ENCODE data around the gene PHETA1.

PHETA1 gene

DNA sequence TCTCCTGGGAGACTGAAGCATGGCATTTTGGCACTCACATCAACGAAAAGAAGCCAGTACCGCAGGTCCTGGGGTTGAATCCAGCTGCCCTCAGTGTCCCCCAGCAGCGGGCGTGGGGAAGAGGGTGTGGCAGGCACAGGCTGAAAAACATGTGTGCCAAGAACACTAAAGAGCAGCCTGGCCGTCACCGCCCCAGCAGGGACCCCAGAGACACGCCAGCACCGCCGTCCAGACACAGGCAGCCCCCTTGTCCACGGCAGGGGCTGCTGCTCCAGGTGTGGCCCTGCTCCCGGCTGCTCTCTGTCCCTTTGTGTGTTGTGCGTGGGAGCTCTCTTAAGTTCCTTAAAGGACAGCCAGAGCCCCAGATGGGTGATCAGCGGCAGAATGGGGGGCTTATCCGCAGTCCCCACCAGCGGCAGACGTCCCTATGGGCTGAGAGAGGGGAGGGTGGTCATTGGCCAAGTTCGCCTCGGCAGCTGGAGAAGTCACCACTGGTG is 556 bp downstream of the PHETA1 start:
- no peak for DNase-seq

DNA sequence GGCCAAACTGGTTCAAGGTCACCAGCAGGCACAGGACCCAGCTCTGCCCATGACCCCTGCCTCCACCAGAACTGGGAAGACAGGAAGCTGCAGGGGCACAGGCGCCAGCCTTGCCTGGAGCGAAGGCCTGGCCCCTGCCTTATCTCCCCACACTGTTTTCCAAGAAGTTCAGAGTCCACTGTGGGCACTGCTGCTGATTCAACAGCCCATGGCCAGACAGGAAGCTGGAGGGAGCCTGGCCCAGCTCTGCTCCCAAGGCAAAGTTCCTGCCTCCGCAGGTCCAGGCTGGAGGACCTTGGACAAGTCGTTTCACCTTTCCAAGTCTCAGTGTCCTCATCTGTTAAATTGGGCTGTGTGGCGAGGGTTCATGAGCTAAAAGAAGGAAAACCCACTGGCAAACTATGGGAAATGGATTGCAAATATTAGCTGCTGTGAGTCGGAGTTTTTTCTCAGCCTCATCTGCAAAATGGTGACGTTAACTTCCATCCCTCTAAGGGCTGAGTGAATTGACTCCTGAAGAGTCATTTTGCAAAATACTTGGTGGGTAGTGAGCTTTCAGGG is 1.2 kb downstream of the PHETA1 start:
- no peak for DNase-seq

DNA sequence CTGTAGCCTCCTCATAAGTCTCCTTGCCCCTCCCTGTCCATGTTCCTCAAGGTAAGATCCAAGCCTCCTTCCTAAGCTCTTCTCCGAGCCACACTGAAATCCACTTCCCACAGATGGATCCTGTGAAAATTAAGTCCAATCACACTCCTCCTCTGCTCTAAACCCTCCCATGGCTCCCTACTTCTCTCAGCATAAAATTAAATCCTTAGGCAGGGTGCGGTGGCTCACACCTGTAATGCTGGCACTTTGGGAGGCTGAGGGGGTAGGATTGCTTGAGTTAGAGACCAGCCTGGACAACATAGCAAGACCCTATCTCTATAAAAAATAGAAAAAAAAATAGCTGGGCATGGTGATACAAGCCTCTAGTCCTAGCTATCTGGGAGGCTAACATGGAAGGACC is 2.3 kb downstream of the PHETA1 start:
- DNase-seq, result no peak

DNA sequence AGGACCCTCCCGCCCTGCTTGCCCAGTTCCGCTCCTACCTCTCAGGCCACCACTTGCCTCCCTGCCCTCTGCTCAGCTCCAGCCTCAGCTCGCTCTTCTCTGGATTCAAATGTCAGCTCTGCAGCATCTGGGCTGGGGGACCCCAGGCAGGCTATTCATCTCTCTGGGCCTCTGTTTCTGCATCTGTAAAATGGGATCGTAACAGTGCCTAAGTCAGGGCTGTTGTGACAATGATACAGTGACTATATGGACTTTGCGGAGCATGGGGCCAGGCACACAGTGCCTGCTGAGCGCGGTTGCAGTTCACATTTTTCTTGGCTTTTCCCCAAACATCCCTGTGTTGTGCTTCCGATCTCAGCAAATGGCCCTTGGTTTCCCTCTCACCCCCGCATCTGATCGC is 2.8 kb downstream of the PHETA1 start:
- no peak for DNase-seq

DNA sequence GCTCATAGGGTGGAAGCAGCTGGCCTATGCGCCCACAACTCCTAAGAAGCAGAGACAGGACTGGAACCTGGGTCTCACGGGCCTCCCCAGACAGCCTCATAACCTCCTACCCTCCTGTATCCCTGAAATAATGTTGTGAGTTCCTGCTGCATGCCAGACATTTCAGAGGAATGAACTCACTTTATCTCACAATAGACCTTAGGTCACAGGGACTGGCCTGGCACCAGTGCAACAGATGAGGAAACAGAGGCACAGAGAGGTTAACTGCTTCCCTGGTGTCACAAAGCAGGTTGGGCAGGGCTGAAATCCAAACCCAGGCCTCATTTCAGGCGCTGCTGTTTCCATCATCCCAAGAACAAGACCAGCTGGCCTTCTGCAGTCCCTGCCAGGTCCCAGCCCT is 5.3 kb downstream of the PHETA1 start:
- DNase-seq, result no peak

DNA sequence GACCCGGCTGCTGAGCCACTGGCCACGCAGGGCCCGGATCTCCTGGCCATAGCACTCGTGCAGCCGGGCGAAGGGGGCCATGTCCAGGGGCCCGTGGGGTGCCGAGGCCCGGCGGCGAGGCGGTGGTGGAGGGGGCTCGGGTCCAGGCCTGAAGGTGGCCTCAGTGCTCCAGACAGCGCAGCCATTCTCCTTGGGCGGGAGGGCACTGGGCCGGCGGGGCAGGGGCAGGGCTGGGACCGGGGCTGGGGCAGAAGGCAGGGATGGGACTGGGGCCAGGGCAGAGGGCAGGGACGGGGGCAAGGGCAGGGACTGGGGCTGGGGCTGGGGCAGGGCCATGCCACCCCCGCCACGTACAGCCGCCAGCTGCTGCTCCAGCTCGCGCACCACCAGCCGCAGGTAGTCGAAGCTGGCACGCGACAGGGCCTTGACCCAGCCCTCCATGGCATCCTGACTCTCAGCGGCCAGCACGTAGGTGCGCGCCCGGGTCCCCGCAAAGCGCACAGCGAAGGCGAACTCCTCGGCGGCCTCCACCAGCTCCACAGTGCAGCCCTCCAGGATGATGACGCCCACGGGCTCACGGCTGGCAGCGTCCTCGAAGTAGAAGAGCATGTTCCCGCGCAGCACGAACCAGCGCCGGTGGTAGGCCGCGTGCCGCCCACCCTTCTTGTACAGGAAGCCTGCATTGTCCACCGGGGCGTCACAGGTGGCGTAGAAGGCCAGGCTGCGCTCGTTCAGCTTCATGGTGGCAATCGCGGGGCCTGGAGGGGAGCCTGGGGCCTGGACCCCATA is 6.0 kb downstream of the PHETA1 start:
- DNase-seq, result no peak

DNA sequence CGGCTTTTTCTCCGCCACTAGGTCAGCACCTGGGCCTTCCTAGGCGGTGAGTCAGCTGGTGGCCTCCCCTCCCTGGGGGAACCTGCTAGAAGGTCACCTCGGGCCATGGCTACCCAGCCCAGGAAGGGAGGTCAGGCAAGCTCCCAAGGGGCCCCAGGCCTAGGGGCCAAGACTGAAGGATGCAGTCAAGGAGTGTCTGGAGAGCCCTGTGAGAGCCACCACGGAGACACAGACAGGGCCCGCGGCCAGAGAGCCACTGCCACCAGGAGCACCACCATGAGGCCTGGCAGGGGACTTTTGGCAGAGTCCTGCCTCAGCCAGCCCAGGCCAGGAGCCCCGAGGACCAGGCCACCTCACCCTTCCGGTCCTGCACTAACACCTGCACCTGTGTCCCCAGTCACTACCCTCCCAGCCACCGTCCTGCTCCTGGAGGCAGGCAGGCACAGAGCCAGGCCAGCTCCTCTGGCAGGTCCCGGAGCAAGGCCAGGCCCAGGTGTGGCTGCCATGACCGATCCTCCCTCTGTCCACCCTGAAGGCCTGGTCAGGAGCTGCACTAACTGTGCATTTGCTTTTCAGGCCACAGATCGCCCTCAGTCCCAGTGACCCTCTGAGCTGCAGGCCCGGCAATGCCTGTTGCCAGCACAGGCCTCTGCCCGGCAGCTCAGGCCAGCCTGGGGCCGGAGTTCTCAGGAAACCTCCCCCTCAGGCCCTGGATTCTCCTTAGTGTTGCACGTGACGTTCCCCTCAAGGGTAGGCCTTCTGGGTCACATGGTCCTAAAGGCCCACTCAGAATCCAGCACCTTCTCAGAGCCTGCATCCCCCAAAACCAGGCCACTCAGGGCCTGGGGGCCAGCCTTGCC is 6.9 kb downstream of the PHETA1 start:
- DNase-seq, result no peak

DNA sequence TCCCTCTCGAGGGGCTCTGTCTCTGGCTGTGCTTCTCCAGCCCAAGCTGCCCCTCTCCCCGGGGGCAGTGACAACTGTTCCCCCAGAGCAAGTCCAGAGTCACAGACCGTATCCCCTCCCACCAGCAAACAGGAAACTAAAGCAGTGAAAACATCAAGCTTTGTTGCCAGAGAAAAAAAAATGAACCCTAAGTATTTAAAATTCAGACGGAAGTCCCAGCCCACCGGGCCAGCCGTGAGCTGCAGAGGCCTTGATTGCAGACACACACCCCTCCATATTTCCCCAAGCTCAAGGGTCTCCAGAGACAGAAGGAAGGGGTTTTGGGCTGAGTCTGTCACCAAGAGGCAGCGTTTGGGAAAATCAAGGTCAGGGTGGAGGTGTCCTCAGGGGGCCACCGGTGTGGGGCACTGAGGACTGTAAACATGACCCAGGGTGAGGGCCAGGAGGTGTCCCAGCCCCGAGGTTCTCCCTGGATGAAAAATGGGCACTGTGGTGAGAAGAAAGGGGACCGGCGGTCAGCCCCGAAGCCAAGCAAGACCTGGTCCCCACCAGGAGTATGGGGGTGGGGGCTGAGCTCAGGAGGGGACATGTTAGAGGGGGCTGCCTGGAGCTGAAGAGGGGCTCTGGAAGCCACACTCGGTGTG is 7.7 kb downstream of the PHETA1 start:
- no peak for DNase-seq

DNA sequence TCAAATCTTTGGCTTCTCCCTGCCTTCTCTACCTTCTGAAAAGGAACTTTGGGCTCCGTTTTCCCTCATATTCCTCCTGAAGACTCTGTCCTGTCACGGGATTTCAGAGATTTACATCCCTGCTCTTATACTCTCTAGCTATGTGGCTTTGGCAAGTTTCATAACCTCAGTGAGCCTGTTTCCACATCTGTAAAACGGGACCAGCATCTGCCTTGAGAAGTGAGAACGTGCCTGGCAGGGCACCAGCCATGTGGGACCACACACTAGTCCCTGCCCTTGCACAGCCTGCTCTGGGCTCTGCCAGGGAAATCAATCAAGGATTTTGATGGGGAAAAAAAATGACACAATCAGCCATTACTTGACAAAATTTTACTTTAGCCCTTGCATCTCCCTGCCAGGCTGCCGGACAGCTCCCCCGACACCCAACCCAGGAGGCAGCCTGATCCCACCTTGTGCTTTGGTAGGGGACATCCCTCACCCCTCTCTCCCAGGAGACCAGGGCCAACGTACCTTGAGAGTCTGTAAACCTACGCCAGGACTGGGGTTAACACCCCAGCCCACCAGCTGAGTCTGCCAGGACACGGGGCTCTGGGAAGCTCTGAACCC is 8.5 kb downstream of the PHETA1 start:
- DNase-seq, result no peak

DNA sequence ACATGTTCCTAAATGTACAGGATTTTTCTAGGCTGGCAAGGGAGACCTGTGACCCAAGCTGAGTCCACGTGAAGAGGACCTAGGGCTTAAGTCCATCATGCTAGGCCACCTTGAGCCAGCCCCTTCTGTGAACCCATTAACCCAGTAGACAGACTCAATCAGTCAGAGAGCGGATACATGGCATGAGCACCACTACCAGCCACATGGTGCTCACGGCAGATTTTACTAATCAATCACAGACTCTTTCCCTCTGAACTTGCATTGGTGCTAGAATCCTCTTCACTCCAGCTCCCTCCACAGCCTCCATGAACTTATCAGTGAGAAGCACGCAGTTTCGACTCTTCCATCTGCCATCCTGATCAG is 9.0 kb downstream of the PHETA1 start:
- no peak for DNase-seq

DNA sequence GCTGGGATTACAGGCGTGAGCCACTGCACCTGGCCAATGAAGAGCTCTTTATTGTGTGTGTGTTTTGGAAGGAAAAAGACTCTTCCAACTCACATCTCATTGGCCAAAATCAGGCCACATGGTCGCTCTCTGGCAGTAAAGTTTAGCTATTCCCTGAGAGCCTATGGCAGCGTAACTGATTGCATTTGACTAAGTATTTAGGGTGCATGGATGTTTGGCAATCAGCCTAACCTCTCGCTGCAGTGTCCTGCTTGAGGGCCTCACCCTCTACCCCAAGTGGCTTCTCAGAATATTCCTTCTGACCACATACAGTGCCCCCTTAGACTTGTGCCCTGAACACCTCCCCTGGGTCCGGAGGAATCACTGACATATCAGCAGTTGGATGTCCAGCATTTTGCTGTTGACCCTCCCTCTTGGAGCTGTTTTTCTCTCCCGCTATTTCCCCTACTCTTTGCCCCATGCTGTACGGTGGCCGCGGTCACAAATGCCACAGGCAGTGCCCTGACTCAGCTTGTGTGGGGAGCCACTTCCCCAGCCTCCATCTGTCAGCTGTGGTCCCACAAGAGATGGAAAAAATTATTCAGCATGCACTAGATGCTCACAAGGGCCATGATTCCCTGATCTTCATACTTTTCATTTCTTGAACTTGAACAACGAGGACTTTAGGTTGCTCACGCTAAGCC is 9.5 kb downstream of the PHETA1 start:
- DNase-seq, result no peak

DNA sequence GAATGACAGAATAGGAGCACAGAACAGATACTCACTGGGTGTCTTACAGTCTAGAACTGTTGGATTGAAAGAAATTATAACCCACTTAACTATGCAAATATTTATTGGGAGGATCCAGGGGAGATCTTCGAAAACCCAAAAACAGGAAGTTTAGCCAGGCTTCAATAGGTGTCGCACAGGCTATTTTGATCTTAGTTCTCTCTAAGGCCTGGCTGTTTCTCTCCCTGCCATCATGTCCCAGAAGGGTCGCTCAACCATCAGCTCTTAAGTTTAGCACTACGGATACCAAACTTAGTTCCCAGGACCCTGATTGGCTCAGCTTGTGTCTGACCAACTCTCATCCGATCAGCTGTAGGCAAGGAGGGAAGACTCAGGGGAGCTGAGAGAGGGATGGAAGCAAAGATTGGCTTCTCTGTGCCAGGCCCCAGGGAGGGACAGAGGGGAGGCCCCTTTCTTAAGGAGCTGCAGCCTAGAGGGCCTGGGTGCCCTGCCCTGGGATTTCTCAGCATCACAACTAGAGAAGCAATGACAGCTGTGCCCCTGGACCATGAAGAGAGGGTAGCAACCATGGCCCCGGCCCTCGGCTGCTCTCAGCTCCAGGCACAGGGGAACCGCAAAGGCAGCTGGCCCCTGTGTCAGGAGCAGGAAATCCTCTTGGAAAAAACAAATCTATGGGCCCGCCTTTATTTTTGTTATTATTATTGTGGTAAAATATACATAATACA is 13.5 kb downstream of the PHETA1 start:
- DNase-seq, result no peak

DNA sequence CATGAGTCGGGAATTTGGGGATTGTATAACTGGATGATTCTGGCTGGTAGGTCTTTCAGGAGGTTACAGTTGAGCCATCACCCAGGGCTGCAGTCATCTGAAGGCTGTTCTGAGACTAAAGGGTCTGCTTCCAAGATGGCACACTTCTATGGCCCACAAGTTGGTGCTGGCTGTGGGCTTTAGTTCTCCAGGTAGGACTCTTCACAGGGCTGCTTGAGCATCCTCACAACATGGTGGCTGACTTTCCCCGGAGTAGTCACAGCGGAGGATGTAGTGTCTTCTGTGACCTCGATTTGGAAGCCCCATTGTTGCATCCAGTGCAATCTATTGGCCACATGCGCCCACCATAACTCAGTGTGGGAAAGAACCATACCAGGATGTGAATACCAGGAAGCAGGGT is 14.4 kb downstream of the PHETA1 start:
- no peak for DNase-seq

DNA sequence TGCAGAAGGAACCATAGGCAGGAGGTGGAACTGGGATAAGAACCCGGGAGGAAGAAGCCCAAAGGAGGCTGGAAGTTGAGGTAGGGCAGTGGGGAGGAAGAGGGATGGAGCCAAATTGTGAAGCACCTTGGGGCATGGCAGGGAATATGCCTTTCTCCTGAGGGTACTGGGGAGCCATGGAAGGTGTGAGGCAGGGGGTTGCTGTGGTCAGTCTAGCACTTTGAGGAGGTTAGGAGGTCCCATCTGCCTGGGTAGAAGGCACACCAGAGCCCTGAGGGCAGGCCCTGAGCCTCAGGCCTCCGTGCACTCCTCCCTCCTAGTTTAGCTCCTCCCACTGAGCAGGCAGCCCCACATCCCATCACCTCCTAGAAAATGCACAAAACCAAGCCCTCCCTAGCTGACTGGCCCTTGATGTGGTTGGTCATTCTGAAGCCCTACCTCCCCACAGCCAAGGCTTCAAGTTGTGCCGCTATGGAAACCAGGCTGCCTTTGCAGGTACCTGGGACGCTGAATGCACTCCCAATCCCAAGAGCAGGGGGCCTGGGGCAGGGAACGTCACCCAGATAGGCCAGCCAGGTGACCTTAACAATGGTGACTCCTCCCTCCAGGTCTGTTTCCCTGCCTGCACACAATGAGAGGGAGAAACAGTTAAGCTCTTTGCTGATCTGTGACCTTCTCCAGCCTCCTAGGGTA is 15.1 kb downstream of the PHETA1 start:
- DNase-seq, result no peak

DNA sequence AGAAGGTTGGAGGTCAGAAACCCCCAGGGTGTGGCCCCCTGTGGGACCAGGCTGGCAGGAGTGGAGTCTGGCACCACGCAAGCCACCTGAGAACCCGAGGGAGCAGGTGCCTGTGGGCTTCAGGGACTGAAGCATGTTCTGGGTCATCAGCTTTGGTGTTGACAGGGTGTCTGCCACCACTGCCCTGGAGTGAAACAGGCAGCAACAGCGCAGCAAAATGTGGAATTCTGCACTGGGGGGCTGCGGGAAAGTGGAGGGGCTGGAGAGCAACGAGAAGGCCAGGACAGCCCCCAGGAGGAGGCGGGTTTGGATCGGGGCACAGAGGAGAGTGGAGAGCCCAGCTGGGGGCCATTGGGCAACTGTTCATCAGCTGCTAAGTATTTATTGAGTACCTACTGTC is 15.9 kb downstream of the PHETA1 start:
- no peak for DNase-seq

DNA sequence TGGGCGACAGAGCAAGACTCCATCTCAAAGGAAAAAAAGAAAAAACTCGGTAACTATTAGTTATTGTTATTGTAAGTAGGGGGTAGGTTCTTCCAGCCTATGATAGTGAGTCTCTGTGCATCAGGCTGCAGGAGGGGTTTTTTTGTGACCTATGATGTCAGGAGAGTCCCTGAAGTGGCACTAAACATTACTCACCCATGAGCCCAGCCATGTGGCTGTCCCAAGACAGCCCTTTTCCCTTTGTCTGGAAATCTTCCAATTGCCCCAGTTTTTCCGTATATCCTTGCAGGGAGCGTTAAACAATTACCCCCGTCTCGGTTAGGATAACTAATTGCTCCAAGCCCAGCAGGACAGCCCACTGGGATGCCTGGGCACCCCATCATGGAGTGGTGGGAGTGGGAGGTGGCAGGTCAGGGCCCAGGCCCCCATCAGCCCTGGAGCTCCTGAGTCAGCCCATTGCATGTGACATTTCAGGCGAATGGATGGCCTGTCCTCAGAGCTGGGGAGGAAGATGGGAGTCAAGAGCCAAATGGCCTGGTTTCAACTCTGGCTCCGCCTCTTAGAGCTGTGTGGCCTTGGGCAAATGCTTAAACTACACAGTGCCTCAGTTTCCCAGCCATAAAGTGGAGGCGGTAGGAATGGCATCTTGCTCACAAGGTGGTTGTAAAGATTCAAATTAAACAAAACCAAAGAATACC is 16.4 kb downstream of the PHETA1 start:
- DNase-seq, result no peak

DNA sequence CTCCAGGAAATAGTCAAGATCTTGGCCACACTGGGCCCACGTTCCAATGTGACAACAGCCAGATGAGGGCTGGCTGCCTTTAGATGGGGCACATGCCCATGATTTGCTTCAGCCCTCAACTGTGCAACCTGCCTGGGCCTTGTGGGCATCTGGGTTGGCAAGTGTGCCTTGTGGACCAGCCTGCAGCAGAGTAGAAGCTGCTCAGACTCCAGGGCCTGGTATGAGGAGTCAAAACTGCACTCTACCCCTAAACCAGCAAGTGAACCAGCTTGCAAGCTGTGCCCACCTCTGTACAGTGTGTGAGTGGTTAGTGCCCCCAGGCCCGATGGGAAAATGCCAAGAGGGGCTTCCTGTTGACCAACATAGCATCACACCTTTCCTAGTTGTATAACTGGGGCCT is 17.9 kb downstream of the PHETA1 start:
- no peak for DNase-seq

DNA sequence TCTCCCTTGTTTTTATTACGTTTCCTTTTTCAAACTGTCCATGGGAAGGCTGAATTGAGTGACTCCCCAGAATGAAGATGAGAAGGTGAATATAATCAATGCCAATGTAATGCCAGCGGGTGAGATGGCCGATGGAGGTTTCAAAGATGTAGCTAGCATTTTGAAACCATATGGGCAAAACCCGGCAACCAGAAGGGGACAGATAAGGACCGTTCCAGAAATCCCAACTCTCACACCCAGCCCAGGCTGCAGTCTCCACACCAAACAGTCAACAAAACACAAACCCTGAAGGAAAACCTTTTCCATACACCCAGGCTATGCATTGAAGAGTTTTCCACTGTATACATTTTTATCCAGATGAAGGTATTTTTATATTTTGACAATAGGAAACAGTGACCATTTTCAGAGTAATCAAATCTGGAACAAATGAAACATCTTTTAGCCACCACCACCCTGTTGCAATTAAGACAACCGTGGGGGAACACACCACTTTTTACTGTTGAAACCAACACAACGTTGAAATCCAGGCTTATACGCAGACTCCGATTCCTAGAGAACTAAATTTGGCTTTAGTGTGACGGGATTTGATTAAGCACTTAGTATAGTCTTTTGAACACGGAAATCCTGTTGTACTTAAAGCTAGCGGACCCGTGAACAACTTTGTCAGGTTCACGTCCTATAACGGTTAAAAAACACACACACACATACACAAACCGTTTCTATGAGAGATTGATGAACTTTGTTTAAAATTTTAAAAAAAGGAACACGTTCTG is 19.0 kb downstream of the PHETA1 start:
- no peak for DNase-seq

DNA sequence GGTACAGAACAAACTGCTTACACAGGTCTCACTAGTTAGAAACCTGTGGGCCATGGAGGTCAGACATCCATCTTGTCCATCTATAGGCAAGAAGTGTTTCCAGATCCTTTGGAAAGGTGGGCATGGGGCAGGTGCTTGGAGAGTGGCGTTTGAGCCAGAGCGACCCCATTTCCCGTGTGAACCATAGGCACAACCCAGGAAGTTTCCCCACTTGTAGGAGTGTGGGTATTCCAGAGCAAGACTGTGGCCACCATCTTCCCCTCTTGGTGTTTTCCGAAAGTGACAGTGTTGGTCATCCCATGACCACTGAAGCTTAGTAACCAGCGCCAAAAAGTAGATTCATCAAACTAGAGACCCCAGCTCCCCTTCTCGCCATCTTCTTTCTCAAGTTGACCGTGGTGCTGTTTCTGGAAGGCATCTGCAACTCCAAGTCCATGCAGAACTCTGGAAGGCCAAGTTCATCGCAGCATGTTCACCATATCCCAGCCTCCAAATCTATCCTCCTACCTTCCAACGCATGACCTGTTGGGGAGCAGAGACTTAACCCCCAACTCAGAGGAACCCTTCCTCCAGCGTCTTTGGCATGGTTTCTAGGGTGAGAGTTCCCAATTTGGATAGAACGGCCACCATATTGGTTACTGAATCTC is 19.7 kb downstream of the PHETA1 start:
- DNase-seq, result no peak
